IPS DF 4.7 (cell line): ENCODE results near the gene MFAP2.
"Not testable (repeated sequence)": the region's sequence is repeated elsewhere in the genome, so short reads cannot be mapped to it uniquely, and the experiment has no call there.

Experiments used
- DNase-seq: peaks from one replicate; pipeline ENCODE4 v3.0.0-alpha.2; 2013; ENCODE audit warnings: low spot score; ENCODE audit errors: extremely low read depth

The MFAP2 gene

GRCh38 chr1:16929146-16930041 is 51.0 kb downstream of the MFAP2 start:
- DNase-seq, result not testable (repeated sequence)

GRCh38 chr1:16927711-16928485 is 52.5 kb downstream of the MFAP2 start:
- DNase-seq, result no peak

- DNase-seq, result no peak
Observed at GRCh38 chr1:16927256-16927655, 53.2 kb downstream of the MFAP2 start.

- no peak for DNase-seq
Observed at GRCh38 chr1:16926491-16927073, 53.8 kb downstream of the MFAP2 start.

DNA sequence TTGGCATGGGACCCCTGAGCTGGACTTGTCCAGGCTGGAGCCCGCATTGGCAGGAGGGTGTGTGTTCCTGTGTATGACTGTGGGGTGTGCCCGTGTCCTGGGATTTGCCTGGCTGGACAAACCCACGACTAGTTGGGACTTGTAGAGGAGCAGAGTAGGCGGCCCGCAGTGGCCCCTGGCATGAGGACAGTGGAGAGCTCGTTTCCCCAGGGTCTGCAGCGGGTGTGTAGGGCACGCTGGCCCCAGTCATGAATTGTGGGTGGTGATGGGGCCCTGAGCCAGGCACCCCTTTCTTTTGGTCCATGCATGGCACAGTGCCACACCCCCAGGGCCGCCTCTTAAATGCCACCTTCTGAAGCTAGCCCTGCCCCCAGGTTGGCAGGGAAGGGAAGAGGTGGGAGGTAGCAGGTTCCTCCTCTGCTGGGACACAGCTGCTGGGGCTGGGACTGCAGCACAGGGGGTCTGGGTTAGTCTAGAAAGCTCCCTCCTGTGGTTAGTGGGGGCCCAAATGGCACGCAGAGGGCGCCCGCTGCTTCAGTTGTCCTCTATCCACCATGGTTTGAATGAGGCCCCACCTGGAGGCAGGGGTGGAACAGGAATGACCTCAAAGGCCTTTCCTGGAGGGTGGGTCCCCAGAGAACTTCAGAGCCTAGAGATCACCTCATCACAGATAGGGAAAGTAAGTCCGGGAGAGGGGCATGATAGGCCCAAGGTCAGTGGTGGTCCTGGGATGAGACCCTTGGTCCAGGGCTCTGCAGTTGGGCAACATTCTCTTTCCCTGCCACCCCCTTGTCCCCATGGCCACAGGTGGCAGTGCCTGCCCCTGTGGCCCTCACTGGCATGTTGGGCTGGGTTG is 54.6 kb downstream of the MFAP2 start:
- no peak for DNase-seq

GRCh38 chr1:16924919-16925477 is 55.4 kb downstream of the MFAP2 start:
- DNase-seq, result no peak
